WTC11 (cell line): Measurements from ENCODE around the gene ADCY1.

ENCODE experiments used
- CREB1 ChIP-seq: sonication (generic); formaldehyde crosslinking; IDR thresholded peaks from 2 replicates; pipeline ENCODE4 v1.8.0; 2023; ENCODE audit warnings: mild to moderate bottlenecking, missing genetic modification reagents
- ELF4 ChIP-seq: sonication (generic); formaldehyde crosslinking; IDR thresholded peaks from 2 replicates; pipeline ENCODE4 v1.8.1; 2022; ENCODE audit warnings: low read depth, mild to moderate bottlenecking, moderate library complexity, missing genetic modification reagents
- ESRRA ChIP-seq: sonication (generic); formaldehyde crosslinking; IDR thresholded peaks from 2 replicates; pipeline ENCODE4 v1.8.1; 2022; ENCODE audit warnings: mild to moderate bottlenecking, missing genetic modification reagents, borderline replicate concordance
- FOXP1 ChIP-seq: sonication (generic); formaldehyde crosslinking; IDR thresholded peaks from 2 replicates; pipeline ENCODE4 v1.8.0; 2022; ENCODE audit warnings: missing genetic modification reagents, mild to moderate bottlenecking, moderate library complexity, borderline replicate concordance
- GTF2I ChIP-seq: fragments of 250-450 bp; sonication (Bioruptor Pico); conservative IDR thresholded peaks from 2 replicates; pipeline ENCODE4 v1.4.0; 2021; ENCODE audit warnings: mild to moderate bottlenecking
- SMAD4 ChIP-seq: sonication (generic); formaldehyde crosslinking; IDR thresholded peaks from 2 replicates; pipeline ENCODE4 v1.8.0; 2022; ENCODE audit warnings: mild to moderate bottlenecking, missing genetic modification reagents
- TEAD1 ChIP-seq: sonication (generic); formaldehyde crosslinking; IDR thresholded peaks from 2 replicates; pipeline ENCODE4 v1.8.0; 2022; ENCODE audit warnings: mild to moderate bottlenecking, missing genetic modification reagents
- TEAD4 ChIP-seq: sonication (generic); formaldehyde crosslinking; IDR thresholded peaks from 2 replicates; pipeline ENCODE4 v1.8.0; 2022; ENCODE audit warnings: mild to moderate bottlenecking, missing genetic modification reagents
- ZNF219 ChIP-seq: sonication (generic); formaldehyde crosslinking; IDR thresholded peaks from 2 replicates; pipeline ENCODE4 v1.8.0; 2023; ENCODE audit warnings: missing genetic modification reagents, mild to moderate bottlenecking, borderline replicate concordance
- TF ChIP-seq, protein P1 (sequence below): fragments of 200-600 bp; IDR thresholded peaks from 2 replicates; pipeline ENCODE4 v1.8.0; 2022; ENCODE audit warnings: antibody characterized with exemption
- TF ChIP-seq, protein P2 (sequence below): sonication (generic); formaldehyde crosslinking; IDR thresholded peaks from 2 replicates; pipeline ENCODE4 v1.8.1; 2023; ENCODE audit warnings: mild to moderate bottlenecking, missing genetic modification reagents
- TF ChIP-seq, protein P3 (sequence below): sonication (generic); formaldehyde crosslinking; IDR thresholded peaks from 2 replicates; pipeline ENCODE4 v1.8.0; 2022; ENCODE audit warnings: missing genetic modification reagents
- TF ChIP-seq, protein P4 (sequence below): sonication (generic); formaldehyde crosslinking; IDR thresholded peaks from 2 replicates; pipeline ENCODE4 v1.8.1; 2022; ENCODE audit warnings: low read depth, mild to moderate bottlenecking, moderate library complexity, missing genetic modification reagents, borderline replicate concordance
- TF ChIP-seq, protein P5 (sequence below): sonication (generic); formaldehyde crosslinking; IDR thresholded peaks from 2 replicates; pipeline ENCODE4 v1.8.0; 2022; ENCODE audit warnings: mild to moderate bottlenecking, missing genetic modification reagents

DNA sequence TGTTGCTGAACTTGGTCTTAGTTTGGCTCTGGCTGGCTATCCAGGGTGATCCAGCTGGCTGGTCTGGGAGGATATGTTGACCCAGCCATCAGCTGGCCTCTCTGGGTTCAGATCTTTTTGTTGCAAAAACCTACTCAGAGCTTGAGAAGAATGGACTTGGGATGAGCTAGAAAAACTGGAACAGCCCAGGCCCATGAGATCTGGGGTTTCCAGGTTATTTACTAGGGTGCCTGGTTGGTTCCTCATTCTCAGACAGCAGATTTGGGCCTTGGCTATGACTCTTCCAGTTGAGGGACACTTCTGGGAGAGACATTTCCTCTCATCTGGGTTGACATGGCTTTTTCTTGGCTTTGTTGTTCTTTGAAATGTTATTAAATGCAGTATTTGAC lies 116.6 kb downstream of the ADCY1 start:
- TF ChIP-seq TEAD4 (CRISPR knock-in tag) (no peak), GTF2I (CRISPR knock-in tag) (no peak), ZNF219 (CRISPR knock-in tag) (no peak), SMAD4 (CRISPR knock-in tag) (no peak), ELF4 (CRISPR knock-in tag) (no peak), TEAD1 (no peak), CREB1 (CRISPR knock-in tag) (no peak), FOXP1 (CRISPR knock-in tag) (no peak), ESRRA (CRISPR knock-in tag) (no peak)
- TF ChIP-seq, protein P1, sequence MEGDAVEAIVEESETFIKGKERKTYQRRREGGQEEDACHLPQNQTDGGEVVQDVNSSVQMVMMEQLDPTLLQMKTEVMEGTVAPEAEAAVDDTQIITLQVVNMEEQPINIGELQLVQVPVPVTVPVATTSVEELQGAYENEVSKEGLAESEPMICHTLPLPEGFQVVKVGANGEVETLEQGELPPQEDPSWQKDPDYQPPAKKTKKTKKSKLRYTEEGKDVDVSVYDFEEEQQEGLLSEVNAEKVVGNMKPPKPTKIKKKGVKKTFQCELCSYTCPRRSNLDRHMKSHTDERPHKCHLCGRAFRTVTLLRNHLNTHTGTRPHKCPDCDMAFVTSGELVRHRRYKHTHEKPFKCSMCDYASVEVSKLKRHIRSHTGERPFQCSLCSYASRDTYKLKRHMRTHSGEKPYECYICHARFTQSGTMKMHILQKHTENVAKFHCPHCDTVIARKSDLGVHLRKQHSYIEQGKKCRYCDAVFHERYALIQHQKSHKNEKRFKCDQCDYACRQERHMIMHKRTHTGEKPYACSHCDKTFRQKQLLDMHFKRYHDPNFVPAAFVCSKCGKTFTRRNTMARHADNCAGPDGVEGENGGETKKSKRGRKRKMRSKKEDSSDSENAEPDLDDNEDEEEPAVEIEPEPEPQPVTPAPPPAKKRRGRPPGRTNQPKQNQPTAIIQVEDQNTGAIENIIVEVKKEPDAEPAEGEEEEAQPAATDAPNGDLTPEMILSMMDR = no peak
- TF ChIP-seq, protein P2, sequence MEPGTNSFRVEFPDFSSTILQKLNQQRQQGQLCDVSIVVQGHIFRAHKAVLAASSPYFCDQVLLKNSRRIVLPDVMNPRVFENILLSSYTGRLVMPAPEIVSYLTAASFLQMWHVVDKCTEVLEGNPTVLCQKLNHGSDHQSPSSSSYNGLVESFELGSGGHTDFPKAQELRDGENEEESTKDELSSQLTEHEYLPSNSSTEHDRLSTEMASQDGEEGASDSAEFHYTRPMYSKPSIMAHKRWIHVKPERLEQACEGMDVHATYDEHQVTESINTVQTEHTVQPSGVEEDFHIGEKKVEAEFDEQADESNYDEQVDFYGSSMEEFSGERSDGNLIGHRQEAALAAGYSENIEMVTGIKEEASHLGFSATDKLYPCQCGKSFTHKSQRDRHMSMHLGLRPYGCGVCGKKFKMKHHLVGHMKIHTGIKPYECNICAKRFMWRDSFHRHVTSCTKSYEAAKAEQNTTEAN (CRISPR knock-in tag) = no peak
- TF ChIP-seq, protein P3, sequence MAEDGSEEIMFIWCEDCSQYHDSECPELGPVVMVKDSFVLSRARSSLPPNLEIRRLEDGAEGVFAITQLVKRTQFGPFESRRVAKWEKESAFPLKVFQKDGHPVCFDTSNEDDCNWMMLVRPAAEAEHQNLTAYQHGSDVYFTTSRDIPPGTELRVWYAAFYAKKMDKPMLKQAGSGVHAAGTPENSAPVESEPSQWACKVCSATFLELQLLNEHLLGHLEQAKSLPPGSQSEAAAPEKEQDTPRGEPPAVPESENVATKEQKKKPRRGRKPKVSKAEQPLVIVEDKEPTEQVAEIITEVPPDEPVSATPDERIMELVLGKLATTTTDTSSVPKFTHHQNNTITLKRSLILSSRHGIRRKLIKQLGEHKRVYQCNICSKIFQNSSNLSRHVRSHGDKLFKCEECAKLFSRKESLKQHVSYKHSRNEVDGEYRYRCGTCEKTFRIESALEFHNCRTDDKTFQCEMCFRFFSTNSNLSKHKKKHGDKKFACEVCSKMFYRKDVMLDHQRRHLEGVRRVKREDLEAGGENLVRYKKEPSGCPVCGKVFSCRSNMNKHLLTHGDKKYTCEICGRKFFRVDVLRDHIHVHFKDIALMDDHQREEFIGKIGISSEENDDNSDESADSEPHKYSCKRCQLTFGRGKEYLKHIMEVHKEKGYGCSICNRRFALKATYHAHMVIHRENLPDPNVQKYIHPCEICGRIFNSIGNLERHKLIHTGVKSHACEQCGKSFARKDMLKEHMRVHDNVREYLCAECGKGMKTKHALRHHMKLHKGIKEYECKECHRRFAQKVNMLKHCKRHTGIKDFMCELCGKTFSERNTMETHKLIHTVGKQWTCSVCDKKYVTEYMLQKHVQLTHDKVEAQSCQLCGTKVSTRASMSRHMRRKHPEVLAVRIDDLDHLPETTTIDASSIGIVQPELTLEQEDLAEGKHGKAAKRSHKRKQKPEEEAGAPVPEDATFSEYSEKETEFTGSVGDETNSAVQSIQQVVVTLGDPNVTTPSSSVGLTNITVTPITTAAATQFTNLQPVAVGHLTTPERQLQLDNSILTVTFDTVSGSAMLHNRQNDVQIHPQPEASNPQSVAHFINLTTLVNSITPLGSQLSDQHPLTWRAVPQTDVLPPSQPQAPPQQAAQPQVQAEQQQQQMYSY (CRISPR knock-in tag) = no peak
- TF ChIP-seq, protein P4, sequence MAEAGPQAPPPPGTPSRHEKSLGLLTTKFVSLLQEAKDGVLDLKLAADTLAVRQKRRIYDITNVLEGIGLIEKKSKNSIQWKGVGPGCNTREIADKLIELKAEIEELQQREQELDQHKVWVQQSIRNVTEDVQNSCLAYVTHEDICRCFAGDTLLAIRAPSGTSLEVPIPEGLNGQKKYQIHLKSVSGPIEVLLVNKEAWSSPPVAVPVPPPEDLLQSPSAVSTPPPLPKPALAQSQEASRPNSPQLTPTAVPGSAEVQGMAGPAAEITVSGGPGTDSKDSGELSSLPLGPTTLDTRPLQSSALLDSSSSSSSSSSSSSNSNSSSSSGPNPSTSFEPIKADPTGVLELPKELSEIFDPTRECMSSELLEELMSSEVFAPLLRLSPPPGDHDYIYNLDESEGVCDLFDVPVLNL = no peak
- TF ChIP-seq, protein P5, sequence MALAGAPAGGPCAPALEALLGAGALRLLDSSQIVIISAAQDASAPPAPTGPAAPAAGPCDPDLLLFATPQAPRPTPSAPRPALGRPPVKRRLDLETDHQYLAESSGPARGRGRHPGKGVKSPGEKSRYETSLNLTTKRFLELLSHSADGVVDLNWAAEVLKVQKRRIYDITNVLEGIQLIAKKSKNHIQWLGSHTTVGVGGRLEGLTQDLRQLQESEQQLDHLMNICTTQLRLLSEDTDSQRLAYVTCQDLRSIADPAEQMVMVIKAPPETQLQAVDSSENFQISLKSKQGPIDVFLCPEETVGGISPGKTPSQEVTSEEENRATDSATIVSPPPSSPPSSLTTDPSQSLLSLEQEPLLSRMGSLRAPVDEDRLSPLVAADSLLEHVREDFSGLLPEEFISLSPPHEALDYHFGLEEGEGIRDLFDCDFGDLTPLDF (CRISPR knock-in tag) = no peak
